Liver (tissue), 9 donors: Measurements from ENCODE around the gene FIGNL1. TPM values are rescaled to one million over a fixed set of nuclear protein-coding genes. Genes with fewer than 3 reads are reported as not detected.
A peak's percentile ranks its signal among the peaks of the same experiment; 100 is the strongest.

ENCODE experiments used
- DNase-seq: peaks from one replicate; pipeline ENCODE4 v3.0.0-alpha.2; 2017; ENCODE audit warnings: low spot score
- H3K27ac ChIP-seq, 2 donors: one replicate each; pipeline ENCODE4 v1.7.0; 2013; ENCODE audit warnings: inconsistent platforms in 2 of 2, low read length in 2 of 2, control low read depth in 1 of 2, low read depth in 1 of 2, mild to moderate bottlenecking in 1 of 2
- H3K27me3 ChIP-seq, 4 donors: one replicate each; pipeline versions ENCODE4 v1.6.1 to v1.7.0; 2013; ENCODE audit warnings: low read length in 3 of 4, inconsistent platforms in 1 of 4, mild to moderate bottlenecking in 1 of 4, moderate library complexity in 1 of 4; ENCODE audit not compliant: control insufficient read depth in 4 of 4, insufficient read depth in 4 of 4
- H3K36me3 ChIP-seq, 4 donors: one replicate each; pipeline versions ENCODE4 v1.6.1 to v1.7.0; 2013; ENCODE audit warnings: low read length in 3 of 4, mild to moderate bottlenecking in 3 of 4, low read depth in 1 of 4, moderate library complexity in 1 of 4; ENCODE audit not compliant: control insufficient read depth in 4 of 4, insufficient read depth in 3 of 4
- H3K4me1 ChIP-seq, 4 donors: one replicate each; pipeline versions ENCODE4 v1.6.1 to v1.7.0; 2013; ENCODE audit warnings: low read length in 3 of 4, mild to moderate bottlenecking in 3 of 4, moderate library complexity in 1 of 4; ENCODE audit not compliant: control insufficient read depth in 4 of 4, insufficient read depth in 4 of 4
- H3K4me3 ChIP-seq, 3 donors: one replicate each; pipeline versions ENCODE4 v1.6.1 to v1.7.0; 2013; ENCODE audit warnings: low read length in 3 of 3, control low read depth in 1 of 3, low read depth in 1 of 3, mild to moderate bottlenecking in 1 of 3
- H3K9ac ChIP-seq, 2 donors: one replicate each; pipeline ENCODE4 v1.7.0; 2013; ENCODE audit warnings: low read length in 2 of 2, mild to moderate bottlenecking in 2 of 2, moderate library complexity in 2 of 2, control low read depth in 1 of 2, low read depth in 1 of 2
- H3K9me3 ChIP-seq, 4 donors: one replicate each; pipeline versions ENCODE4 v1.6.1 to v1.7.0; 2013; ENCODE audit warnings: low read length in 3 of 4; ENCODE audit not compliant: control insufficient read depth in 4 of 4
- ATF3 ChIP-seq: IDR thresholded peaks from 2 replicates; pipeline ENCODE4 v1.6.1; 2016; ENCODE audit warnings: antibody characterized with exemption
- CTCF ChIP-seq: fragments of 150-350 bp; IDR thresholded peaks from 2 replicates; pipeline ENCODE4 v1.5.1; 2017; ENCODE audit warnings: improper control_type of control experiment, low read depth, low read length; ENCODE audit not compliant: missing input control
- EGR1 ChIP-seq, 2 donors: IDR thresholded peaks; 2 replicates each; pipeline ENCODE4 v1.6.1; 2016 to 2018; ENCODE audit warnings: antibody characterized with exemption in 2 of 2, low read depth in 2 of 2
- FOXA1 ChIP-seq: IDR thresholded peaks from 2 replicates; pipeline ENCODE4 v1.6.1; 2016; ENCODE audit warnings: antibody characterized with exemption
- FOXA2 ChIP-seq: IDR thresholded peaks from 2 replicates; pipeline ENCODE4 v1.6.1; 2016; ENCODE audit warnings: antibody characterized with exemption
- GABPA ChIP-seq, 2 donors: IDR thresholded peaks in 1 of 2; conservative IDR thresholded peaks in 1 of 2; 2 replicates each; pipeline ENCODE4 v1.6.1; 2016; ENCODE audit warnings: antibody characterized with exemption in 2 of 2, mild to moderate bottlenecking in 1 of 2, moderate library complexity in 1 of 2
- HNF4A ChIP-seq, 2 donors: conservative IDR thresholded peaks; 2 replicates each; pipeline ENCODE4 v1.6.1; 2016; ENCODE audit warnings: antibody characterized with exemption in 2 of 2, mild to moderate bottlenecking in 2 of 2
- HNF4G ChIP-seq: IDR thresholded peaks from 2 replicates; pipeline ENCODE4 v1.6.1; 2016; ENCODE audit warnings: antibody characterized with exemption
- JUND ChIP-seq, 2 donors: IDR thresholded peaks; 2 replicates each; pipeline ENCODE4 v1.6.1; 2016; ENCODE audit warnings: antibody characterized with exemption in 2 of 2
- MAX ChIP-seq: IDR thresholded peaks from 2 replicates; pipeline ENCODE4 v1.6.1; 2016; ENCODE audit warnings: antibody characterized with exemption
- NR2F2 ChIP-seq: IDR thresholded peaks from 2 replicates; pipeline ENCODE4 v1.6.1; 2016; ENCODE audit warnings: antibody characterized with exemption
- RAD21 ChIP-seq, 2 donors: IDR thresholded peaks; 2 replicates each; pipeline ENCODE4 v1.6.1; 2016; ENCODE audit warnings: antibody characterized with exemption in 2 of 2, mild to moderate bottlenecking in 2 of 2
- REST ChIP-seq: IDR thresholded peaks from 2 replicates; pipeline ENCODE4 v1.6.1; 2016; ENCODE audit warnings: antibody characterized with exemption, mild to moderate bottlenecking
- RXRA ChIP-seq, 2 donors: IDR thresholded peaks; 2 replicates each; pipeline ENCODE4 v1.6.1; 2017 to 2018; ENCODE audit warnings: antibody characterized with exemption in 2 of 2, mild to moderate bottlenecking in 1 of 2
- SP1 ChIP-seq: IDR thresholded peaks from 2 replicates; pipeline ENCODE4 v1.6.1; 2018; ENCODE audit warnings: antibody characterized with exemption, mild to moderate bottlenecking
- TAF1 ChIP-seq: conservative IDR thresholded peaks from 2 replicates; pipeline ENCODE4 v1.6.1; 2016; ENCODE audit warnings: antibody characterized with exemption, mild to moderate bottlenecking
- YY1 ChIP-seq: IDR thresholded peaks from 2 replicates; pipeline ENCODE4 v1.6.1; 2016; ENCODE audit warnings: antibody characterized with exemption, mild to moderate bottlenecking
- ZBTB33 ChIP-seq: IDR thresholded peaks from 2 replicates; pipeline ENCODE4 v1.6.1; 2016; ENCODE audit warnings: antibody characterized with exemption
- WGBS: extraction: QIAGEN DNeasy Blood & Tissue Kit; methylation state at CpG from one replicate; pipeline ENCODE4 v1.1.7; 2013; 5-methylcytosine and 5-hydroxymethylcytosine counted together
- polyA plus RNA-seq, 2 donors: library from polyadenylated mRNA; stranded (reverse) in 1 of 2; unstranded in 1 of 2; fragments of 200-250 nt in 1 of 2; fragments of >200 nt in 1 of 2; fragmentation: Nextera tagmentation in 1 of 2; extraction: Ambion mirVana in 1 of 2; gene quantifications; one replicate each; pipeline versions ENCODE4 v1.2.1 to v1.2.3, GENCODE V29; 2013 to 2015
- total RNA-seq, 2 donors: library from RNA; depleted of rRNA; stranded (reverse); fragments of >200 nt; gene quantifications; one replicate each; pipeline ENCODE4 v1.2.3, GENCODE V29; 2014
- donor health status: healthy.
- donor health status: healthy.
- donor health status: healthy.
- donor health status: healthy.
- donor health status: healthy.

FIGNL1 gene
- total and polyA plus RNA-seq, 4 donors = 1.2 to 13.2 (median 3.3) TPM

GRCh38 chr7:50450590-50451032, 461 bp upstream of the FIGNL1 start:
- H3K9ac ChIP-seq = peak overlapping the region; percentile 25 to 41
- WGBS = 16% methylated on average over 32 of the region's 32 CpGs
- peak overlapping the region; percentile 63 to 74 for H3K27ac ChIP-seq
- no peaks in the 10 kb centered on the region for H3K9me3 ChIP-seq
- peaks cover 3 to 24% (median 13%) of the 10 kb centered on the region in 4 donors for H3K4me1 ChIP-seq
- peak overlapping the region; percentile 69 to 92 (median 78) for H3K4me3 ChIP-seq
- peaks cover 0 to 13% (median 7%) of the 10 kb centered on the region in 4 donors for H3K36me3 ChIP-seq
- no peaks in the 10 kb centered on the region for H3K27me3 ChIP-seq
- peak; percentile 50 for DNase-seq
- TF ChIP-seq ATF3 (no peak), SP1 (no peak), MAX (no peak), GABPA (IDR thresholded peaks at IDR 0.05 in 1 of 2, conservative IDR thresholded peaks at IDR 0.05 in 1 of 2) (no peak), EGR1 (IDR thresholded peaks at IDR 0.05; ENCODE audit: low read depth in 2 of 2) (no peak), TAF1 (no peak), RXRA (IDR thresholded peaks at IDR 0.05) (no peak), YY1 (no peak), CTCF (no peak), FOXA1 (no peak)

- TF ChIP-seq ZBTB33 = no peak
- TF ChIP-seq GABPA (IDR thresholded peaks at IDR 0.05 in 1 of 2, conservative IDR thresholded peaks at IDR 0.05 in 1 of 2) = no peak
- TF ChIP-seq JUND (IDR thresholded peaks at IDR 0.05) = no peak
- no peak for TF ChIP-seq REST
- TF ChIP-seq MAX = no peak
- no peak for TF ChIP-seq TAF1
- no peak for TF ChIP-seq RXRA (IDR thresholded peaks at IDR 0.05)
- no peak for TF ChIP-seq RAD21 (IDR thresholded peaks at IDR 0.05)
- no peak for TF ChIP-seq SP1
- TF ChIP-seq CTCF = no peak
- no peak for TF ChIP-seq HNF4A (conservative IDR thresholded peaks at IDR 0.05)
- no peak for TF ChIP-seq NR2F2
- no peak for TF ChIP-seq HNF4G
- no peak for TF ChIP-seq ATF3
- no peak for TF ChIP-seq FOXA2
- TF ChIP-seq YY1 = no peak
- TF ChIP-seq FOXA1 = no peak
- no peak for TF ChIP-seq EGR1 (IDR thresholded peaks at IDR 0.05; ENCODE audit: low read depth in 2 of 2)
- WGBS = 18% methylated on average over 5 of the region's 5 CpGs
- Histone ChIP-seq H3K9me3 (no peaks in the 10 kb centered on the region), H3K36me3 (peaks cover 0 to 17% (median 8%) of the 10 kb centered on the region in 4 donors), H3K9ac (peak overlapping the region in 1 of 2 donors; percentile 23), H3K27ac (peak overlapping the region in 1 of 2 donors; percentile 74), H3K4me3 (peak overlapping the region; percentile 69 to 92 (median 78)), H3K4me1 (peaks cover 3 to 22% (median 11%) of the 10 kb centered on the region in 4 donors), H3K27me3 (no peaks in the 10 kb centered on the region)
- no peak for DNase-seq
These were observed 659 bp downstream of the FIGNL1 start for GRCh38 chr7:50449501-50449880.
